Colonic mucosa (tissue), 4 donors: ENCODE data around the gene SPTLC3. TPM values are rescaled to one million over a fixed set of nuclear protein-coding genes. Genes with fewer than 3 reads are reported as not detected.

Experiments used
- DNase-seq: peaks from one replicate; pipeline ENCODE4 v3.0.0-alpha.2; 2020
- H3K27ac ChIP-seq: fragments of 200-600 bp; one replicate; pipeline ENCODE4 v1.8.0; 2021
- H3K27me3 ChIP-seq: fragments of 200-600 bp; one replicate; pipeline ENCODE4 v1.8.0; 2021
- H3K36me3 ChIP-seq: fragments of 200-600 bp; one replicate; pipeline ENCODE4 v1.8.0; 2021
- H3K4me1 ChIP-seq: fragments of 200-600 bp; one replicate; pipeline ENCODE4 v1.8.0; 2021; ENCODE audit warnings: mild to moderate bottlenecking
- H3K4me3 ChIP-seq: fragments of 200-600 bp; one replicate; pipeline ENCODE4 v1.8.0; 2021
- H3K9ac ChIP-seq, 2 donors: one replicate each; pipeline ENCODE4 v1.7.0; 2013; ENCODE audit warnings: control low read depth in 2 of 2, low read depth in 2 of 2, low read length in 2 of 2
- H3K9me3 ChIP-seq: fragments of 200-600 bp; one replicate; pipeline ENCODE4 v1.8.0; 2021
- intact Hi-C: fragments of 100-400 bp; cut with DNase I; formaldehyde crosslinking; loops from one replicate; pipeline ENCODE4 v1.14.1; 2022
- total RNA-seq, 2 donors: library from RNA; stranded (reverse); fragmentation: NEBNext Ultra II Directional in 1 of 2; extraction: Animal tissue kit (Norgen Biotek cat#: 25700) in 1 of 2; gene quantifications; one replicate each; pipeline ENCODE4 v1.2.1, GENCODE V29; 2021
- TF ChIP-seq, protein P1 (sequence below): fragments of 200-600 bp; IDR thresholded peaks from one replicate; pipeline ENCODE4 v1.8.0; 2022; ENCODE audit warnings: antibody characterized with exemption, mild to moderate bottlenecking
- donor health status: healthy.
- donor health status: DM: no; HTN: no; CAD: no.
- donor health status: DM: no; HTN: no; CAD: no.

SPTLC3 gene
- total RNA-seq, 2 donors from 2014 or later: 7.0 to 12.5 TPM

DNA sequence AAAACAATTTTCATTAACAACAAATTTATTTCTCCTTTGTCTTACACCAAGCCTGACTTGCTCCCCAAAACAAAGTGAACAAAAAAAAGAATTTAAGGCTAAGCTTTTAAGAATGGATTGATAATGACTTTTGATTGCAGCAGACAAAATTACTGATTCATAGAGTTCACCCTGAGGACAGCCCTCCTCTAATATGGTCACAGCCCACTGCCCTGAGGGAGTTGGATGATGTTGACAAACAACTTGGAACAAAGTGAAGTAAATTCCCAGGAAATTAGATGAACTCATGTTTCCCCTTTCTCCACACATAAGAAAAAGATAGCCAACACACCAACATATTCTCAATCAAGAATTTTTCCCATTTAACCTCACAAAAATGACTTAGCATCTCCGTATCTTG is 204.6 kb downstream of the SPTLC3 start:
- Histone ChIP-seq H3K4me1 (no peaks in the 10 kb centered on the region), H3K9me3 (no peaks in the 10 kb centered on the region), H3K27ac (no peak overlapping the region), H3K36me3 (no peaks in the 10 kb centered on the region), H3K27me3 (no peaks in the 10 kb centered on the region), H3K4me3 (no peak overlapping the region), H3K9ac (no peak overlapping the region)
- TF ChIP-seq, protein P1, sequence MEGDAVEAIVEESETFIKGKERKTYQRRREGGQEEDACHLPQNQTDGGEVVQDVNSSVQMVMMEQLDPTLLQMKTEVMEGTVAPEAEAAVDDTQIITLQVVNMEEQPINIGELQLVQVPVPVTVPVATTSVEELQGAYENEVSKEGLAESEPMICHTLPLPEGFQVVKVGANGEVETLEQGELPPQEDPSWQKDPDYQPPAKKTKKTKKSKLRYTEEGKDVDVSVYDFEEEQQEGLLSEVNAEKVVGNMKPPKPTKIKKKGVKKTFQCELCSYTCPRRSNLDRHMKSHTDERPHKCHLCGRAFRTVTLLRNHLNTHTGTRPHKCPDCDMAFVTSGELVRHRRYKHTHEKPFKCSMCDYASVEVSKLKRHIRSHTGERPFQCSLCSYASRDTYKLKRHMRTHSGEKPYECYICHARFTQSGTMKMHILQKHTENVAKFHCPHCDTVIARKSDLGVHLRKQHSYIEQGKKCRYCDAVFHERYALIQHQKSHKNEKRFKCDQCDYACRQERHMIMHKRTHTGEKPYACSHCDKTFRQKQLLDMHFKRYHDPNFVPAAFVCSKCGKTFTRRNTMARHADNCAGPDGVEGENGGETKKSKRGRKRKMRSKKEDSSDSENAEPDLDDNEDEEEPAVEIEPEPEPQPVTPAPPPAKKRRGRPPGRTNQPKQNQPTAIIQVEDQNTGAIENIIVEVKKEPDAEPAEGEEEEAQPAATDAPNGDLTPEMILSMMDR: no peak
- intact Hi-C loops: no loop called here
- no peak for DNase-seq

DNA sequence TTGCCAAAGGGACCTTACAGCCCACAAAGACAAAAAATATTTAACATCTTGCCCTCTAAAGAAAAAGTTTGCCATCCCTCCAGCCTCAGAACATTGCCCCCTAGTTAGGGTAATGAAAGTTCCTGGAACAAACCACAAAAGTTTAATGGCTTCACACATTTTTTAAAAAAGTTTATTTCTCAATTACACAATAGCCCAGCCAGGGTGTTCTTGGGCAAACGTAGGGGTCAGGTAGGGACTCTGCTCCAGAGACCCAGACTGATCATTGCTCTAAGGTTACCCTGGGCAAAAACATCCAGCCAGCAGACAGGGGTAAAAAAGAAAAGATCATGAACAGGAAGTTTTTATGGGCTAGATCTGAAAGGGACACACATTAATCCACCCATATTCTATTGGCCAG is 207.8 kb downstream of the SPTLC3 start:
- Histone ChIP-seq H3K4me3 (no peak overlapping the region), H3K4me1 (peaks cover 7% of the 10 kb centered on the region), H3K27me3 (peaks cover 23% of the 10 kb centered on the region), H3K9ac (no peak overlapping the region), H3K36me3 (no peaks in the 10 kb centered on the region), H3K9me3 (no peaks in the 10 kb centered on the region), H3K27ac (no peak overlapping the region)
- intact Hi-C loops: no loop called here
- TF ChIP-seq, protein P1: no peak
- DNase-seq: no peak

Other genes with a start within 250 kb of the SPTLC3 start
- gene ISM1, start 212.3 kb downstream of the SPTLC3 start, total RNA-seq: under 1 TPM in 1 of 2 donors, not detected in 1; 0.42 TPM